Stimulated activated CD8-positive, alpha-beta memory T cell treated with anti-CD3 and anti-CD28 coated beads, Interleukin-12 subunit alpha, Interleukin-12 subunit beta, amount 100 ng/mL, for 1 hour (primary cell): ENCODE measurements around the gene PASK.

Experiments used
- DNase-seq: peaks from one replicate; pipeline ENCODE4 v3.0.0-alpha.2; 2020; ENCODE audit warnings: low read depth

The PASK gene

GRCh38 chr2:241146286-241146685 lies 3.0 kb downstream of the PASK start:
- no peak for DNase-seq

- no peak for DNase-seq
These were observed 6.7 kb downstream of the PASK start for GRCh38 chr2:241142593-241142992.

- DNase-seq, result no peak
These were observed 7.2 kb downstream of the PASK start for GRCh38 chr2:241142063-241142462.

GRCh38 chr2:241141214-241141770 lies 8.0 kb downstream of the PASK start:
- no peak for DNase-seq

- DNase-seq, result no peak
These were observed 8.8 kb downstream of the PASK start for GRCh38 chr2:241140445-241140840.

- DNase-seq, result no peak
These were observed 9.5 kb downstream of the PASK start for GRCh38 chr2:241139531-241140444.

- DNase-seq, result no peak
These were observed 10.8 kb downstream of the PASK start for GRCh38 chr2:241138471-241138870.

- no peak for DNase-seq
These were observed 11.7 kb downstream of the PASK start for GRCh38 chr2:241137276-241138190.

GRCh38 chr2:241136661-241137260 lies 12.5 kb downstream of the PASK start:
- no peak for DNase-seq

- DNase-seq, result no peak
These were observed 13.1 kb downstream of the PASK start for GRCh38 chr2:241136191-241136590.

- DNase-seq, result no peak
These were observed 13.5 kb downstream of the PASK start for GRCh38 chr2:241135737-241136136.

- no peak for DNase-seq
These were observed 14.6 kb downstream of the PASK start for GRCh38 chr2:241134711-241135110.

GRCh38 chr2:241133436-241133820 lies 15.8 kb downstream of the PASK start:
- DNase-seq, result no peak

GRCh38 chr2:241132538-241133435 lies 16.5 kb downstream of the PASK start:
- no peak for DNase-seq

GRCh38 chr2:241131531-241131930 lies 17.7 kb downstream of the PASK start:
- DNase-seq, result no peak

- DNase-seq, result no peak
These were observed 19.0 kb downstream of the PASK start for GRCh38 chr2:241130316-241130715.

- DNase-seq, result no peak
These were observed 20.0 kb downstream of the PASK start for GRCh38 chr2:241129086-241129871.

- no peak for DNase-seq
These were observed 21.0 kb downstream of the PASK start for GRCh38 chr2:241128266-241128665.

- DNase-seq, result no peak
These were observed 22.5 kb downstream of the PASK start for GRCh38 chr2:241126771-241127202.

GRCh38 chr2:241126201-241126611 lies 23.1 kb downstream of the PASK start:
- no peak for DNase-seq
